NCI-H1105 (cell line): ENCODE measurements around the gene ANKRD39.

Source experiments
- DNase-seq: peaks from one replicate; lab custom pipeline; 2025; lab: John Stamatoyannopoulos, UW

Gene ANKRD39

DNA sequence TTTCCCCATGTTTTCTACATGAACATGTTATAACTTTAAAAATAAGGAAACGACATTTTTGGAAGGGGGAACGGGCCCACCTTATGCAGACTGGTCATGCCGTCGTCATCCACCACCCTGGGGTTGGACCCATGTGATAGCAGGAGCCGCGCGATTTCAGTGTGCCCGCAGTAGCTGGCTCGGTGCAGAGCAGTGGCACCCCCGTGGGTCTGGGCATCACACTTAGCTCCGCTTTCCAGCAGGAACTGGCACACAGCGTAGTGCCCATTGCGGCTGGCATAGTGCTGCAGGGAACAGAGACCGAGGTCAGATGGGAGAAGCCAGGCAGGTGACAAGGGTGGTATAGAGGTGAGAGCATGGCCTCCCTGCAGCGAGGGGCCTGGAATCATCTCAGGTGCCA lies 4.5 kb downstream of the ANKRD39 start:
- no peak for DNase-seq

DNA sequence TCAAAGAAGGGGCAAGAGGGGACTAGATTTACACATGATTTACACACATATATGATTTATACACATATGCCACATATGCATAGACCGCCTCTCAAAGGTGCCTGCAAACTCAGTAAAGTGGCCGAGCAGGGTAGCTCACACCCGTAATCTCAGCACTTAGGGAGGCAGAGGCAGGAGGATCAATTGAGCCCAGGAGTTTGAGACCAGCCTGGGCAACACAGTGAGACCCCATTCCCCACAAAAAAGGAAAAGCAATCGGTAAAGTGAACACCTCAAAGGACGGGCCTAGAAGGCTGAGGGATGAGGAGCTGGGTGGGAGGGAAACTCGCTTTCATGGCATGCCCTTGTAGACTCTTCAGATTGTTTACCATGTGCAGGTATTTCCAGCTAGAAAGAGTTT lies 5.1 kb downstream of the ANKRD39 start:
- DNase-seq, result no peak

DNA sequence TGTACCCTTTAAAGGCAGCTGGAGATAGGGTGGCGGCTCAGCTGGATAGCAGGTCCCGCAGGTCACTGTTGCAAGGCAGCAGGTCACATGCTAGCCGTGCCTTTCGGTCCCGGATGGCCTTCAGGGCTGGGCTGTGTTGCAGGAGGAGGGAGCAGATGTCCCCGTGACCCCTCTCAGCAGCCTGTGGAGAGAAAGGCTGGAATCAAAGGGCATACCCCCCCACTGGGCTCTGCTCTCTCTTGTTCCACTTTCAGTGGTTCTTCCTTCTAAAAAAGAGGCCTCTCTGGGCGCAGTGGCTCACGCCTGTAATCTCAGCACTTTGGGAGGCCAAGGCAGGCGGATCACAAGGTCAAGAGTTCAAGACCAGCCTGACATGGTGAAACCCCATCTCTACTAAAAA lies 9.6 kb downstream of the ANKRD39 start:
- no peak for DNase-seq

- DNase-seq, result no peak
Measured at GRCh38 chr2:96847586-96847985, 10.2 kb downstream of the ANKRD39 start.

DNA sequence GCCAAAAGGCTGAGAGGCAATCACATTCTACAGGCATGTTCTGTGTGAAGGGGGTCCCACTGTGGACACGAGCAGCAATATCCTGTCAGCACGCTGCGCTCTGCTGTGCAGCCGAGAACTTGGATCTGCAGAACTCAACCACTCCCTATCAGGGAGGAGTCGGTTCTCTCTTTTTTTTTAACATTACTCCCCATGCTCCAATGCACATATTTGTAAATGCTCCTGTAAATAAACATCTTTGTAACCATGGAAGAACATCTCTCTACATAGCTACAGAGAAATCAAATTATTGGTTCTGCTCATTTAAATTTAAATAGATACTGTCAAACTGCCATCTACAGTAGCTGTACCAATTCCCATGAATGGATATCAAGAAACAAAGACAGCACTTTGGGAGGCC lies 11.0 kb downstream of the ANKRD39 start:
- DNase-seq, result no peak

- DNase-seq, result no peak
Measured at GRCh38 chr2:96844405-96844808, 13.4 kb downstream of the ANKRD39 start.

DNA sequence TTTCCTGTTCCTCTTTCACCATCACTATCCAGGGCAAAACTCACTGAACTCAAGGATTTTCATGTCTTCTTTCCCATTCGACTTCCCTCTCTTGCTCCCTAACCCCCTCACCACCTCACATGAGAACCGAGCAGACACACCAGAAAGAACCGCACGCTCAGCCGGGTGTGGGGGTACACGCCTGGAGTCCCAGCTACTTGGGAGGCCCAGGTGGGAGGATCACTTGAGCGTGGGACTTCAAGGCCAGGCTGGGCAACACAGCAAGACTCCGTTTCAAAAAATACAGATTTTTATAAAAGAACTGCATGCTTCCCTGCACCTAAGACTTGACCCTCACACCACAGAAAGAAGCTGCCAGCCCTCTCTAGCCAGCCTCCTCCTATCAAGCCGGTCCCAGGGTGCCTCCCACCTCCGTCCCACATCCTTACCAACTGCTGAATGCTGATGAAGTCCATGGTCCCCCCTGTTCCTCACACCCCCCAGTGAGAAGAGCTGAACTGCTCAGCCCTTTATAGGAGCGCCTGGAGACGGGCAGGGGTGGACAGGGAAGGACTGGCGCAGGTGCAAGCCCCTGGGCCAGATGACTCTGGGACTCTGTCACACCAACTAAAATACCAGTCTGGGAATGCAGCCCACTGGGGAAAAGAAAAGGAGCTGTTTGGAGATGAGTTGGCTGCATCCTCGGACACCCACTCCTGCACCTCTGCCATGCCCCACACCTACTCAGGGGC lies 14.1 kb downstream of the ANKRD39 start, which contains the start of gene ANKRD23:
Gene ANKRD23 (minus strand): TSS at position 484 of the 731 bp plus-strand sequence. CDS start 29 bp downstream, at position 455.
- DNase-seq, result no peak

DNA sequence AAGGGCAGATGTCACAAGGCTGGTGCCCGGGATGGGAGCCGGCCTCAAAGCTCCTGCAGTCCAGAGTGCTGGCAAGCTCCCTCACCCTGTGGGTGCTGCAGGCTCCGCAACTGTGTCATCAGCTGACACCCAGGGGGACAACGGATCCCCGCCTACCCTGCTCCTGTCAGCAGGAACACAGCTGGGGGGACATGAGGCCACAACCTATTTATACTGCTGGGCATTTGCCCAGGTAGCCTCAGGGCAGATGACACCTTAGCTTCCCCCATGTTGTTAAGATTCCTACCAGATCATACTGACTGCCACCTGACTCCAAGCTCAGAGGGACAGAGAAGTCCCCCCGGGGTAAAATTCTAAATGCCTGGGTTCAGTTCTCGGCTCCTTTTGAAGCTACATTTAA lies 15.2 kb downstream of the ANKRD39 start:
- no peak for DNase-seq

- no peak for DNase-seq
Measured at GRCh38 chr2:96841701-96842495, 15.9 kb downstream of the ANKRD39 start.

GRCh38 chr2:96839875-96840850 lies 17.7 kb downstream of the ANKRD39 start:
- no peak for DNase-seq

DNA sequence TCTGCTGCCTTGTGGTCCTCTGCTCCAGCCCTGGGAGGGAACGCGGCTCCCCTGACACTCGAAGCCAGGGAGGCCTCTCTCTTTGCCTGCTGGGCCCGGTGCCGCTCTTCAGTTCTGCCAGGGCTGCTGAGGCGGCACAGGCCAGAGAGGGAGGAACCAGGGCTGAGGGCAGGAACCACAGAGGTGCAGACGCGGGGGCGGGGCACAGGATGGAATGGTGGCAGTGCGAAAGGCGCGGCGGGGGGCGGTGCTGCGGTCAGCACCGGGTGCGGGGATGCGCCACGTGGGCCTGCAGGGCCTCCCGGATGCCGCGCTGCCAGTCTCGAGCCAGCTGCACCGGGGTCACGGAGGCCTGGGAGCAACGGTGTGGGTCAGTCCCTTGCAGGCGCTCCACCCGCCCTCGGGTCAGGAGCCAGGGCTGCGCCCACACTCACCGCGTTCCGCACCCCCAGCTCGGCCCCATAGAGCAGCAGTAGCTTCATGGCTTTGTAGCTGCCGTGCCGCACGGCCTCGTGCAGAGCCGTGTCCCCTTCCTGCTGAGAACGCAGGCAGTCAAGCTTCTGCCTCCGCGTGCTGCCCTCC lies 18.4 kb downstream of the ANKRD39 start:
- DNase-seq, result no peak

DNA sequence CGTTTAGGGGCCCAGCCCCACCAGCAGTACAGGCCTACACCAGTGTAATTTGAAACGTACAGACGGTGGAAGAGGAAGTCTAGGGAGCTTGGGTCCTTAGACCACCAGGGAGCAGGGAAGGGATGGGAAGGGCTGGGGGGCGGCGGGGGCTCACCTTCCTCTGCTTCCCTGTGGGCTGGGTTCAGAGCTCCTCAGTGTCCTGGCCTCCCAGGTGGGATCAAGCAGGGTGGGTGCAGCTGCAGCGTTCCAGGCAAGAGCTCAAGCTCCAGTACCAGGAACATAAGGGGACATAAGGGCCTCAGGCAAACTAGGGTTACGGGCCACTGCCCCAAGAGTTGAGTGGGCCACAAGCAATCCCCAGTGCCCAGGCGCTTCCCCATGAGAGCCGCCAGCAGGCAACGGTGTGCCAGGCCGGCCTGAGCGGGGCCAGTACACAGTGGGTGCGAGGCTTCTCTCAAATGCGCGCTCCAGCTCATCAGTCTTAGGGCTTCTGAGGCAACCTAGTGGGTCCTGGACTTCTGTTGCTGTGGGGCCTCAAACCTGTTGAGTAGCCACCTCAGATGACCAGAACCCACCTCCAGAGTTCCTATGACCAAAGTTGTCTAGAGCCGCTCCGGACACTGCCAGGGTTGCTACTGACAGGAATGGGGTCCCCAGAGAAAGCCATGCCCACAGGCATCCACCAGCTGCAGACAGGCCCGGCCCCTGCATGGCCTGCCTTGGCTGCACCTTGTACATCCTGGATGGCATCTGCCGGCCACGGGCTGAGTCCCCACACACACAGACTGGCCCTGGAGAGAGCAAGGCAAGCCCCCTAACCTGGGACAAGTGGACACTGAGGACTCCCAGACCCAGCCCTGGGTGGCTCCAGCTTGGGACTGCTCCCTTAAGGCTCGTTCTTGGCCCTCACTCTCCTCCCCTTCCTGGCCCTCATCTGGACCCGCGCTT lies 19.2 kb downstream of the ANKRD39 start:
- no peak for DNase-seq

DNA sequence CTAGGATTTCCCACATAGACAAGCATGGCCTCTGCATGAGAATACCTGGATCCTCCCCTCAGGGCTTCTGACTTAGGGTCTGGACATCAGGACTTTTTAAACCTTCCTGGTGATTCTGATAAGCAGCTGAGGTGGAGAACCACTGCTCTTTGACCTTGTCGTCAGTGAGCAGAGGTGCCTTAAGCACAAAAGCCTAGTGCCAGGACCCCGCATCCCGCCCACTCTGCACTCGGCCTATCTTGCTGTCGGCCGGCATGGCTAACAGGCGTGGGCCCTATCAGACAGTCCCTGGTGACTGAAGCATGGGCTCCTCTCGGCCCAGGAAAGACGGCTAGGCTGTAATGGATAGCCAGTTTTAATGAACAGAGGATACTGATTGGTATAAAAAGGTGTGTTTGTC lies 20.2 kb downstream of the ANKRD39 start:
- DNase-seq, result no peak

- DNase-seq, result no peak
Measured at GRCh38 chr2:96835830-96836229, 22.0 kb downstream of the ANKRD39 start.

DNA sequence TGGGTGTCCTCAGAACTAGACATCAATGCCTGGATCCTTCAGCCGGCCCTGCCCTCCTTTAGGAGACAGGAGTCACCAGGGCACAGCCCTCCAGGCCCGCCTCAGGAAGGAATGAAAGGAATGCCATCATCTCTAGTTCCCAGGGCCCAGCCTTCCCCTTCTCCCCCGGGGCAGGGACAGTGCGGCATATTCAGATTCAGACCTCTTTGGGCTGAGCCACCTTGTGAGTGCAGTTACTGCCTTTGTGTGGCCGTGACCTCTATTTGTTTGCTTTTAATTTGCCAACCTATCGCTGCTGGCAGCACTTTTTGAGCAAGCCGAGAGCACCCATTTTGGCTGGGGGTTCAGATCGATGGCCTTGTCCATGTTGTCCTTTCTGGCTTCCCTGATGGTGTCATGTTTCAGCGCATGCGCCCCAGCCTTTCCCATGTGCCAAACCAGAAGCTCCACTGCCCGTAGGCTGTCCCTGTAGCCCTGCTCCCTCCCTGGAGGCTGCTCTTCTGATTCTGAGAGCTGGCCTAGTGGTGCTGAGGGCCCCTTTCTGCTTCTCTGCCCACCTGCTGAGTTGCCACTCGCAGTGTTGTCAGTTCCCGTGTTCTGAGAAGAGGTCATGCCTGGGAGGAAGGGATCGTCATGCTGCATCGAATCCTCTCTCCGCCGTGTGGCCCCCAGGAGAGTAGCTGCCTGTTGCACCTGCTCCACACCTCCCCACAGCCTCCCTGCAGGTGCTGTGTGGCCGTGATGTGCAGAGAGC lies 24.9 kb downstream of the ANKRD39 start:
- DNase-seq, result peak; percentile 90

DNA sequence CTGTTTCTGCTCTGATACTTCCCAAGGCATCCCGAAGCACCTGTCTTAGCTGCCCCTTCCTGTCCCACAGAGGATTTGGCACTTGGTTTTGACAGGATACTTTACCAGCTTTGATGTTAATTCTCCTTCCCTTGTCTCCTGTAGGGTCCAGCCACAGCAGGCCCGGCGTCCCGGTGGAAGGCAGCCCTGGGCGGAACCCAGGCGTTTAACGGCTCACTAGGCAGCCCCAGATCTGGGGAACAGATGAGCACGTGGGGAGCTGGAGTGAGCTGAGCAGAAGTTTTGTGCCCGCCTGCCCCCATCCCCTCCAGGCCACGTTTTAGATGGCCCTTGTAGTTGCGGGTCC lies 25.4 kb downstream of the ANKRD39 start:
- DNase-seq, result no peak

DNA sequence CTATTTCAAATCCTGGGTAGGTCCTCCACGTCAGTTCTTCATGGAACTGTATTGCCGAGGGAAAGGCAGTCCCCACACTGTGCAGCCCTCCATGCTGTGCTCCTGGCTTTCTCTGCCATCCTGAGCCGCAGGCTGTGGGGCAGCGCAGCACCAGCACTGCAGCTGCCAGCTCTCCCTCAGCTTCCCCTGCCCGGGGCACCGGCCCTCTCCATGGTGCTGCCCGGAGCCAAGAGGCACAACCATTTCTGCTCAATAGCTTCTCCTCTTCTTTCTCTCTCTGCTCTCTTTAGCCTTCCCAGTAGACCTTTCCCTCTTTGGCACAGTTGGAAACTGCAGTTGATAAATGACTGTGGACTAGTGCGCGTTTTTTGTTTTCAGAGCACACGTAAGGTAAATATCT lies 26.1 kb downstream of the ANKRD39 start:
- DNase-seq, result no peak

- DNase-seq, result no peak
Measured at GRCh38 chr2:96830044-96830562, 27.7 kb downstream of the ANKRD39 start.

GRCh38 chr2:96828874-96829273 lies 28.9 kb downstream of the ANKRD39 start:
- no peak for DNase-seq

DNA sequence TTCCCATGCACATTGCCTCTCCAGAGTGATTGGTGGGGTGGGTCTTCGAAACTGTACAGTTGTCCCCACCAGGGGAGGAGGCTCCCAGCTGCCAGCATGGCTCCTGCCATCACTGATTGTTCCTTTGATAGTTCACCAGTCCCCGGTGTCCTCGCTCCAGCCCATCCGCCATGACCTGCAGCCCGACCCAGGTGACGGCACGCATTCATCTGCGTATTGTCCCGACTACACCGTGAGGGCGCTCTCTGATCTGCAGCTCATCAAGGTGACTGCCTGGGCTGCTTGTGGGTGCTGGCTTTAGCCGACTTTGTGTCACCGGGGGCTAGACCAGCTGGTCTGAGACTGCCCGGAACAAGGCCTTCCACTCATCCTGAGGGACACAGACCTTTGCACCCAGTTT lies 29.4 kb downstream of the ANKRD39 start:
- DNase-seq, result no peak
